K562 (cell line): Measurements from ENCODE around the gene CCDC18. TPM values are rescaled to one million over a fixed set of nuclear protein-coding genes. Genes with fewer than 3 reads are reported as not detected.

ENCODE experiments used
- ATAC-seq: fragments of 200-7000 bp; cut with Tn5 transposase; 3 replicates; pipeline ENCODE4 v1.9.1; 2020; ENCODE audit warnings: moderate library complexity
- BruUV-seq: library from RNA; stranded (reverse); fragments of 400-500 nt; replicated peaks from 2 replicates; lab custom pipeline; 2021; lab: Mats Ljungman, UMichigan
- CTCF ChIA-PET: fragments of 300-600 bp; formaldehyde crosslinking; extraction: SDS; loops from one replicate; lab custom pipeline; 2021; ENCODE audit warnings: low intra/inter-chr PET ratio; lab: Yijun Ruan, JAX
- POLR2A ChIA-PET: fragments of 300-600, 350-650 bp; sonication (Branson Sonifier 250); formaldehyde crosslinking; extraction: SDS; loops from one replicate; lab custom pipeline; 2021; ENCODE audit warnings: antibody characterized with exemption, inconsistent platforms; lab: Yijun Ruan, JAX
- DNase-seq, 4 experiments: peaks; one replicate each; pipeline versions ENCODE4 v3.0.0 to v3.0.0-alpha.2; 2011 to 2018; ENCODE audit warnings: low spot score in 3 of 4, mixed read lengths in 3 of 4; ENCODE audit errors: extremely low read depth in 1 of 4
- FAIRE-seq: peaks from 2 replicates; lab custom pipeline; 2011; peaks lifted over from hg19 to GRCh38; lab: Jason Lieb, UNC
- H2AFZ ChIP-seq: 2 replicates; pipeline ENCODE4 v1.6.0; 2011; ENCODE audit warnings: low read depth, low read length, control low read depth, inconsistent platforms
- H3K27ac ChIP-seq: fragments of 200-600 bp; 3 replicates; pipeline ENCODE4 v1.8.0; 2011; ENCODE audit warnings: low read depth, mild to moderate bottlenecking, control low read depth, inconsistent platforms, low read length, moderate library complexity, mixed read lengths; ENCODE audit errors: extremely low read depth
- H3K27me3 ChIP-seq, 2 experiments: fragments of 300-600 bp in 1 of 2; 2 replicates in 1 of 2; 3 replicates in 1 of 2; pipeline versions ENCODE4 v1.6.0 to v1.8.0; 2011; ENCODE audit warnings: inconsistent platforms in 2 of 2, low read length in 2 of 2, mild to moderate bottlenecking in 1 of 2, mixed read lengths in 1 of 2, moderate library complexity in 1 of 2; ENCODE audit not compliant: control insufficient read depth in 2 of 2, insufficient read depth in 2 of 2
- H3K36me3 ChIP-seq: fragments of 300-600 bp; 3 replicates; pipeline ENCODE4 v1.8.0; 2011; ENCODE audit warnings: mild to moderate bottlenecking, low read length, inconsistent platforms; ENCODE audit not compliant: control insufficient read depth, insufficient read depth
- H3K4me1 ChIP-seq, 2 experiments: fragments of 200-600 bp in 1 of 2; replicated peaks in 1 of 2; 2 replicates in 1 of 2; 3 replicates in 1 of 2; pipeline versions ENCODE4 v1.5.1 to v1.8.0; 2011; ENCODE audit warnings: inconsistent platforms in 2 of 2, low read length in 2 of 2, mild to moderate bottlenecking in 1 of 2, mixed read lengths in 1 of 2, moderate library complexity in 1 of 2; ENCODE audit not compliant: control insufficient read depth in 2 of 2, insufficient read depth in 2 of 2
- H3K4me2 ChIP-seq: 2 replicates; pipeline ENCODE4 v1.6.1; 2011; ENCODE audit warnings: low read length, control low read depth, inconsistent platforms, mixed read lengths; ENCODE audit not compliant: insufficient read depth
- H3K4me3 ChIP-seq: fragments of 200-600 bp; sonication (generic), shearing (Covaris generic); 2 replicates; pipeline ENCODE4 v1.5.1; 2016; ENCODE audit warnings: control low read depth, inconsistent platforms
- H3K79me2 ChIP-seq: fragments of 200-600 bp; 3 replicates; pipeline ENCODE4 v1.8.0; 2011; ENCODE audit warnings: low read length, inconsistent platforms; ENCODE audit not compliant: control insufficient read depth, insufficient read depth
- H3K9ac ChIP-seq, 2 experiments: 2 replicates each; pipeline versions ENCODE4 v1.6.0 to v1.6.1; 2011; ENCODE audit warnings: low read depth in 2 of 2, low read length in 2 of 2, control low read depth in 1 of 2, inconsistent platforms in 1 of 2, mild to moderate bottlenecking in 1 of 2, mixed read lengths in 1 of 2; ENCODE audit not compliant: insufficient read depth in 1 of 2
- H3K9me1 ChIP-seq: one replicate; pipeline ENCODE4 v1.6.0; 2011; ENCODE audit warnings: inconsistent platforms, mild to moderate bottlenecking, low read length, moderate library complexity; ENCODE audit not compliant: control insufficient read depth, insufficient read depth
- H3K9me3 ChIP-seq: replicated peaks from 2 replicates; pipeline ENCODE4 v1.5.1; 2011; ENCODE audit warnings: low read depth, low read length, inconsistent platforms; ENCODE audit not compliant: control insufficient read depth, insufficient read depth
- H4K20me1 ChIP-seq: replicated peaks from 2 replicates; pipeline ENCODE4 v1.6.1; 2011; ENCODE audit warnings: low read length, inconsistent platforms, mixed read lengths; ENCODE audit not compliant: control insufficient read depth, insufficient read depth
- C11orf30 ChIP-seq: fragments of 450-650 bp; IDR thresholded peaks from 2 replicates; pipeline ENCODE4 v1.6.1; 2016; ENCODE audit warnings: low read depth, mild to moderate bottlenecking
- HCFC1 ChIP-seq: IDR thresholded peaks from 2 replicates; pipeline ENCODE4 v1.6.1; 2012; ENCODE audit warnings: low read depth, low read length, improper control_type of control experiment
- HDAC8 ChIP-seq: fragments of 450-650 bp; IDR thresholded peaks from 2 replicates; pipeline ENCODE4 v1.6.1; 2016; ENCODE audit warnings: mild to moderate bottlenecking, missing genetic modification characterization, moderate library complexity, missing compliant biosample characterization
- ILK ChIP-seq: fragments of 450-650 bp; IDR thresholded peaks from 2 replicates; pipeline ENCODE4 v1.6.1; 2016; ENCODE audit warnings: missing genetic modification characterization, low read depth, mild to moderate bottlenecking, missing compliant biosample characterization, moderate library complexity, borderline replicate concordance
- MAFF ChIP-seq: IDR thresholded peaks from 2 replicates; pipeline ENCODE4 v1.6.1; 2012; ENCODE audit warnings: low read length, improper control_type of control experiment
- MAFG ChIP-seq: fragments of 450-650 bp; conservative IDR thresholded peaks from 2 replicates; pipeline ENCODE4 v1.6.1; 2016; ENCODE audit warnings: missing genetic modification characterization, missing compliant biosample characterization
- PHB ChIP-seq: fragments of 250-450 bp; sonication (Bioruptor Pico); IDR thresholded peaks from 2 replicates; pipeline ENCODE4 v1.5.0; 2021
- POLR2B ChIP-seq: fragments of 450-650 bp; IDR thresholded peaks from 2 replicates; pipeline ENCODE4 v1.6.1; 2018; ENCODE audit warnings: low read depth; ENCODE audit not compliant: partially characterized antibody
- RHOXF2B ChIP-seq: fragments of 250-450 bp; sonication (Bioruptor Pico); conservative IDR thresholded peaks from 2 replicates; pipeline ENCODE4 v1.5.1; 2021
- TRIM24 ChIP-seq, 2 experiments: fragments of 450-650 bp; IDR thresholded peaks; 2 replicates each; pipeline ENCODE4 v1.6.1; 2016
- ZNF316 ChIP-seq: fragments of 450-650 bp; IDR thresholded peaks from 2 replicates; pipeline ENCODE4 v1.6.1; 2016
- ZNF830 ChIP-seq: fragments of 250-450 bp; sonication (Bioruptor Pico); IDR thresholded peaks from 2 replicates; pipeline ENCODE4 v1.5.0; 2021; ENCODE audit warnings: mild to moderate bottlenecking
- WGBS: fragments of 100-300 bp; shearing (Covaris generic); methylation state at CpG from one replicate; pipeline ENCODE4 v1.1.6; 2016; ENCODE audit warnings: low coverage, mixed read lengths; ENCODE audit not compliant: insufficient coverage; ENCODE audit errors: missing lambda C conversion rate; 5-methylcytosine and 5-hydroxymethylcytosine counted together
- in situ Hi-C: fragments of 300-500 bp; cut with MboI; formaldehyde crosslinking; loops from 4 replicates; pipeline ENCODE4 v1.15.0; 2018; ENCODE audit warnings: inconsistent platforms, mixed read lengths
- intact Hi-C: fragments of 100-400 bp; cut with micrococcal nuclease; formaldehyde crosslinking; loops from 2 replicates; pipeline ENCODE4 v1.14.2; 2022
- polyA plus RNA-seq, 8 experiments: library from polyadenylated mRNA; depleted of rRNA in 4 of 8; stranded (reverse) in 5 of 8; unstranded in 3 of 8; fragments of >200 nt; fragmentation: Nextera tagmentation in 2 of 8; fragmentation: Illumina TruSeq in 1 of 8; extraction: Ambion mirVana in 2 of 8; extraction: Trizol in 1 of 8; gene quantifications; 2 replicates each; pipeline versions ENCODE4 v1.2.1 to v1.2.3, GENCODE V29; 2011 to 2014; ENCODE audit warnings: inconsistent platforms in 1 of 8, missing spikeins in 1 of 8
- total RNA-seq, 7 experiments: library from RNA; depleted of rRNA in 6 of 7; stranded (reverse); fragments of >200 nt in 6 of 7; fragmentation: Illumina TruSeq in 2 of 7; extraction: Trizol in 2 of 7; gene quantifications; 2 replicates each; pipeline versions ENCODE4 v1.2.1 to v1.2.3, GENCODE V29; 2011 to 2021; ENCODE audit warnings: low replicate concordance in 1 of 7
- TF ChIP-seq, protein P1 (sequence below): IDR thresholded peaks from 2 replicates; pipeline ENCODE4 v1.6.1; 2012; ENCODE audit warnings: low read depth, low read length, improper control_type of control experiment, borderline replicate concordance
- TF ChIP-seq, protein P2 (sequence below), 3 experiments: IDR thresholded peaks in 2 of 3; conservative IDR thresholded peaks in 1 of 3; 2 replicates each; pipeline ENCODE4 v1.5.1; 2011 to 2012; ENCODE audit warnings: low read length in 3 of 3, mild to moderate bottlenecking in 3 of 3, control low read depth in 2 of 3, improper control_type of control experiment in 1 of 3, inconsistent platforms in 1 of 3, low read depth in 1 of 3, mixed read lengths in 1 of 3, moderate library complexity in 1 of 3; ENCODE audit not compliant: insufficient read depth in 2 of 3

The CCDC18 gene
- total and polyA plus RNA-seq, 9 of the 15 experiments (the other 6 are each of a cell fraction or from before 2014, with no cell fraction given) = 19.5 to 34.2 (median 24.3) TPM

DNA sequence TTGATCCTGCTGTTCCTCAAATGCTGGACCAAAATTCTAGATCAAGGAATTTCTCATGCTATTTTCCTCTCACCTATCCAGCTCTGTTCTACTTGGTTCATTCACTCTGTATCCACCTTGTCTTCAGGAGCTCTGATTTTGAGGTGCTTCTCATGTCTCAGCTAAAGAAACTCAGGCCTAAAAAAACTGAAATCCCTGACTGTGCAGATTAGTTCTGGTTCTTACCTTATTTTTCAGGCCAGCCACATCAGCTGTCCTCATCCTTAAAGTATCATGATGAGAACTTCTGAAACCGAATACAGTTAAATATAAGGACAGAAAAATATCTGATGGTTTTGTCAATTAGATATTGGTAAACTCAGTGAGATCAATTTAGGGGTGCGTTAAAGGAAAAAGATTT lies 137.4 kb downstream of the CCDC18 start:
- ChIA-PET POLR2A (interaction anchor here (0.6 to 1.5 kb wide), 3 partner anchors 13 to 58 kb away, joined by 3 to 4 read pairs (median 3); no protein-coding TSS in a partner anchor), CTCF (no interaction called here)
- intact Hi-C loops = no loop called here
- Histone ChIP-seq H3K27ac (no peak overlapping the region), H4K20me1 (no peaks in the 10 kb centered on the region), H2AFZ (no peak overlapping the region), H3K27me3 (no peaks in the 10 kb centered on the region), H3K36me3 (no peaks in the 10 kb centered on the region), H3K4me2 (no peak overlapping the region), H3K9me3 (no peaks in the 10 kb centered on the region), H3K9ac (no peak overlapping the region), H3K4me3 (no peak overlapping the region), H3K9me1 (no peaks in the 10 kb centered on the region), H3K79me2 (no peaks in the 10 kb centered on the region), H3K4me1 (0 out of 5 replicates have a peak, but pooled peaks cover 0 to under 1% of the 10 kb centered on the region in 2 experiments)
- FAIRE-seq (no peak), ATAC-seq (no peak), DNase-seq (no peak)
- in situ Hi-C loops = no loop called here
- no TSS peak for BruUV-seq
- TF ChIP-seq MAFG (tag) = 0 out of 2 replicates have a peak, but pooled peaks have one; percentile 19
- 0 out of 2 replicates have a peak, but pooled peaks have one; percentile 4 for TF ChIP-seq MAFF
- peak; percentile 61 for TF ChIP-seq ZNF316
- peak; percentile 45; the same call in 1 of the 2 replicates for TF ChIP-seq C11orf30
- TF ChIP-seq RHOXF2B (CRISPR knock-in tag) = no peak
- no peak for TF ChIP-seq POLR2B
- 44% methylated on average over 2 of the region's 2 CpGs for WGBS

DNA sequence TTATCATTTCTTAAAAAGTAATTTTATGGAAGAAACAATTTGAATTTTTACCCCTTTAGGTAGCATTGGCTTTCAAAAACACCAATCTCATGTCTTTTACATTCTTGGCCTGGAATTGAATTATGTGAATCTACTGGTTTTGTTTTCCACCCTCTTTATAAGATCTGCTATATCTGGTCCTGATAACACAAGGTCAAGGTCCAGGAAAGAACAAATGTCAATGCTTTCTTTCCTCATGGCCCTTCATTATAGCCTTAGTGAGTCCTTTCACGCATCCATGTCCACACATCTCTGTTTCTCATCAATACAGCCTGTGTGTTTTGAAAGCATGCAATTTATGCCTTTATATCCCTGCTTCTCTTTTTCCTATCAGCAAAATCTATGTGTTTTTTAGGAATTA lies 141.2 kb downstream of the CCDC18 start:
- in situ Hi-C loops (no loop called here), intact Hi-C loops (no loop called here)
- H3K4me2 ChIP-seq = no peak overlapping the region
- BruUV-seq = no TSS peak
- no peaks in the 10 kb centered on the region for H3K79me2 ChIP-seq
- DNase-seq (no peak), ATAC-seq (no peak), FAIRE-seq (no peak)
- H3K4me3 ChIP-seq = no peak overlapping the region
- no peak overlapping the region for H3K27ac ChIP-seq
- 56% methylated on average over 1 of the region's 1 CpG for WGBS
- CTCF ChIA-PET = no interaction called here
- no peaks in the 10 kb centered on the region for H3K36me3 ChIP-seq
- no peak overlapping the region for H3K9ac ChIP-seq
- no peak overlapping the region for H2AFZ ChIP-seq
- no peaks in the 10 kb centered on the region for H3K9me1 ChIP-seq
- no peaks in the 10 kb centered on the region for H4K20me1 ChIP-seq
- POLR2A ChIA-PET = no interaction called here
- no peaks in the 10 kb centered on the region for H3K9me3 ChIP-seq
- H3K27me3 ChIP-seq = no peaks in the 10 kb centered on the region
- 0 out of 5 replicates have a peak, but pooled peaks cover 0 to 5% of the 10 kb centered on the region in 2 experiments for H3K4me1 ChIP-seq
- TF ChIP-seq PHB = no peak
- TF ChIP-seq ILK = no peak
- TF ChIP-seq ZNF830 = no peak
- TF ChIP-seq, protein P1, sequence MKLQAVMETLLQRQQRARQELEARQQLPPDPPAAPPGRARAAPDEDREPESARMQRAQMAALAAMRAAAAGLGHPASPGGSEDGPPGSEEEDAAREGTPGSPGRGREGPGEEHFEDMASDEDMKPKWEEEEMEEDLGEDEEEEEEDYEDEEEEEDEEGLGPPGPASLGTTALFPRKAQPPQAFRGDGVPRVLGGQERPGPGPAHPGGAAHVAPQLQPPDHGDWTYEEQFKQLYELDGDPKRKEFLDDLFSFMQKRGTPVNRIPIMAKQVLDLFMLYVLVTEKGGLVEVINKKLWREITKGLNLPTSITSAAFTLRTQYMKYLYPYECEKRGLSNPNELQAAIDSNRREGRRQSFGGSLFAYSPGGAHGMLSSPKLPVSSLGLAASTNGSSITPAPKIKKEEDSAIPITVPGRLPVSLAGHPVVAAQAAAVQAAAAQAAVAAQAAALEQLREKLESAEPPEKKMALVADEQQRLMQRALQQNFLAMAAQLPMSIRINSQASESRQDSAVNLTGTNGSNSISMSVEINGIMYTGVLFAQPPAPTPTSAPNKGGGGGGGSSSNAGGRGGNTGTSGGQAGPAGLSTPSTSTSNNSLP = no peak
- TF ChIP-seq, protein P2, sequence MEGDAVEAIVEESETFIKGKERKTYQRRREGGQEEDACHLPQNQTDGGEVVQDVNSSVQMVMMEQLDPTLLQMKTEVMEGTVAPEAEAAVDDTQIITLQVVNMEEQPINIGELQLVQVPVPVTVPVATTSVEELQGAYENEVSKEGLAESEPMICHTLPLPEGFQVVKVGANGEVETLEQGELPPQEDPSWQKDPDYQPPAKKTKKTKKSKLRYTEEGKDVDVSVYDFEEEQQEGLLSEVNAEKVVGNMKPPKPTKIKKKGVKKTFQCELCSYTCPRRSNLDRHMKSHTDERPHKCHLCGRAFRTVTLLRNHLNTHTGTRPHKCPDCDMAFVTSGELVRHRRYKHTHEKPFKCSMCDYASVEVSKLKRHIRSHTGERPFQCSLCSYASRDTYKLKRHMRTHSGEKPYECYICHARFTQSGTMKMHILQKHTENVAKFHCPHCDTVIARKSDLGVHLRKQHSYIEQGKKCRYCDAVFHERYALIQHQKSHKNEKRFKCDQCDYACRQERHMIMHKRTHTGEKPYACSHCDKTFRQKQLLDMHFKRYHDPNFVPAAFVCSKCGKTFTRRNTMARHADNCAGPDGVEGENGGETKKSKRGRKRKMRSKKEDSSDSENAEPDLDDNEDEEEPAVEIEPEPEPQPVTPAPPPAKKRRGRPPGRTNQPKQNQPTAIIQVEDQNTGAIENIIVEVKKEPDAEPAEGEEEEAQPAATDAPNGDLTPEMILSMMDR (IDR thresholded peaks at IDR 0.05 in 2 of 3, conservative IDR thresholded peaks at IDR 0.05 in 1 of 3; ENCODE audit: insufficient read depth in 2 of 3, low read depth in 1 of 3, low read length in 3 of 3) = no peak
- no peak for TF ChIP-seq TRIM24 (IDR thresholded peaks at IDR 0.05)
- no peak for TF ChIP-seq HCFC1
- no peak for TF ChIP-seq HDAC8 (tag)
